Natural killer cell (primary cell): ENCODE data around the gene NPM3. TPM values are rescaled to one million over a fixed set of nuclear protein-coding genes. Genes with fewer than 3 reads are reported as not detected.

Experiments
- ATAC-seq, 3 donors: fragments of 150-1000 bp in 2 of 3; fragments of 200-7000 bp in 1 of 3; cut with Tn5 transposase; 1 replicate in 1 of 3; 2 replicates in 2 of 3; pipeline ENCODE4 v1.10.0; 2021; ENCODE audit warnings: mild to moderate bottlenecking in 2 of 3, moderate library complexity in 2 of 3
- DNase-seq, 2 donors: peaks; one replicate each; pipeline versions ENCODE4 v3.0.0 to v3.0.0-alpha.2; 2013 to 2021; ENCODE audit warnings: mixed read lengths in 1 of 2
- H3K27ac ChIP-seq: one replicate; pipeline ENCODE4 v1.5.1; 2013; ENCODE audit warnings: mild to moderate bottlenecking, low read length
- H3K27me3 ChIP-seq: one replicate; pipeline ENCODE4 v1.6.1; 2013; ENCODE audit warnings: low read length; ENCODE audit not compliant: control insufficient read depth, insufficient read depth
- H3K36me3 ChIP-seq: one replicate; pipeline ENCODE4 v1.6.1; 2013; ENCODE audit warnings: low read length; ENCODE audit not compliant: control insufficient read depth, insufficient read depth
- H3K4me1 ChIP-seq: one replicate; pipeline ENCODE4 v1.6.1; 2013; ENCODE audit warnings: low read length; ENCODE audit not compliant: control insufficient read depth, insufficient read depth
- H3K4me3 ChIP-seq: one replicate; pipeline ENCODE4 v1.5.1; 2013; ENCODE audit warnings: low read length
- H3K9me3 ChIP-seq: one replicate; pipeline ENCODE4 v1.6.1; 2013; ENCODE audit warnings: low read length; ENCODE audit not compliant: control insufficient read depth, insufficient read depth
- H3K27ac Mint-ChIP-seq, 2 donors: one replicate each; pipeline ENCODE4 v1.8.0; 2022; ENCODE audit warnings: mild to moderate bottlenecking in 2 of 2, mixed read lengths in 2 of 2, moderate library complexity in 1 of 2
- H3K27me3 Mint-ChIP-seq, 2 donors: one replicate each; pipeline ENCODE4 v1.8.0; 2022; ENCODE audit warnings: low read depth in 2 of 2, mixed read lengths in 2 of 2
- H3K36me3 Mint-ChIP-seq: one replicate; pipeline ENCODE4 v1.8.0; 2022; ENCODE audit warnings: mixed read lengths
- H3K4me1 Mint-ChIP-seq, 2 donors: one replicate each; pipeline ENCODE4 v1.8.0; 2022; ENCODE audit warnings: mixed read lengths in 2 of 2
- H3K4me3 Mint-ChIP-seq: one replicate; pipeline ENCODE4 v1.8.0; 2022; ENCODE audit warnings: mild to moderate bottlenecking, moderate library complexity, mixed read lengths
- H3K9me3 Mint-ChIP-seq, 2 donors: one replicate each; pipeline ENCODE4 v1.8.0; 2022; ENCODE audit warnings: mixed read lengths in 2 of 2
- CTCF ChIP-seq: fragments of 200-600 bp; IDR thresholded peaks from one replicate; pipeline ENCODE4 v1.8.0; 2022; ENCODE audit warnings: antibody characterized with exemption
- WGBS: methylation state at CpG from one replicate; pipeline ENCODE4 v1.1.7; 2013; ENCODE audit warnings: missing lambda C conversion rate; ENCODE audit not compliant: insufficient coverage; 5-methylcytosine and 5-hydroxymethylcytosine counted together
- intact Hi-C: fragments of 100-400 bp; cut with micrococcal nuclease; formaldehyde crosslinking; loops from one replicate; pipeline ENCODE4 v1.14.2; 2022
- total RNA-seq, 4 donors: library from RNA; stranded (reverse); fragments of 120-200 nt in 1 of 4; gene quantifications; one replicate each; pipeline versions ENCODE4 v1.2.3 to v1.2.4, GENCODE V29; 2013 to 2022

NPM3 gene
- total RNA-seq, 3 donors from 2014 or later (not counting 1 experiment from before 2014, with no cell fraction given): 8.2 to 9.0 (median 8.5) TPM

- TF ChIP-seq CTCF: no peak
- H3K27ac ChIP-seq: no peak overlapping the region
- ATAC-seq (no peak), DNase-seq (no peak)
- no peak overlapping the region for H3K4me3 ChIP-seq
- intact Hi-C loops: no loop called here
- WGBS: 8% methylated on average over 32 of the region's 32 CpGs
- Mint-ChIP-seq H3K27me3 (peaks cover 58 to 61% of the 10 kb centered on the region in 2 donors), H3K4me3 (no peak overlapping the region), H3K4me1 (peaks cover 10 to 33% of the 10 kb centered on the region in 2 donors), H3K9me3 (no peaks in the 10 kb centered on the region), H3K36me3 (no peaks in the 10 kb centered on the region), H3K27ac (no peak overlapping the region)
- H3K9me3 ChIP-seq: no peaks in the 10 kb centered on the region
- H3K27me3 ChIP-seq: peaks cover 44% of the 10 kb centered on the region
- peaks cover 22% of the 10 kb centered on the region for H3K4me1 ChIP-seq
- H3K36me3 ChIP-seq: no peaks in the 10 kb centered on the region
These were observed 8.5 kb downstream of the NPM3 start for GRCh38 chr10:101774589-101775272.

GRCh38 chr10:101773923-101774588 lies 9.2 kb downstream of the NPM3 start:
- Mint-ChIP-seq H3K36me3 (no peaks in the 10 kb centered on the region), H3K9me3 (no peaks in the 10 kb centered on the region), H3K27ac (no peak overlapping the region), H3K4me3 (no peak overlapping the region), H3K4me1 (peaks cover 5 to 26% of the 10 kb centered on the region in 2 donors), H3K27me3 (peaks cover 60 to 66% of the 10 kb centered on the region in 2 donors)
- Histone ChIP-seq H3K4me1 (peaks cover 16% of the 10 kb centered on the region), H3K27ac (no peak overlapping the region), H3K36me3 (no peaks in the 10 kb centered on the region), H3K9me3 (no peaks in the 10 kb centered on the region), H3K4me3 (no peak overlapping the region), H3K27me3 (peaks cover 44% of the 10 kb centered on the region)
- 16% methylated on average over 9 of the region's 13 CpGs for WGBS
- intact Hi-C loops: no loop called here
- TF ChIP-seq CTCF: no peak
- ATAC-seq (no peak), DNase-seq (no peak)

- Histone ChIP-seq H3K27me3 (peaks cover 36% of the 10 kb centered on the region), H3K4me3 (no peak overlapping the region), H3K27ac (no peak overlapping the region), H3K9me3 (no peaks in the 10 kb centered on the region), H3K4me1 (peaks cover 9% of the 10 kb centered on the region), H3K36me3 (no peaks in the 10 kb centered on the region)
- no peak for ATAC-seq
- no peaks in the 10 kb centered on the region for H3K9me3 Mint-ChIP-seq
- H3K36me3 Mint-ChIP-seq: no peaks in the 10 kb centered on the region
- no peak for TF ChIP-seq CTCF
- intact Hi-C loops: no loop called here
- DNase-seq: no peak
- peaks cover 57 to 59% of the 10 kb centered on the region in 2 donors for H3K27me3 Mint-ChIP-seq
- 23% methylated on average over 21 of the region's 21 CpGs for WGBS
- H3K27ac Mint-ChIP-seq: no peak overlapping the region
- peaks cover 0 to 20% of the 10 kb centered on the region in 2 donors for H3K4me1 Mint-ChIP-seq
- H3K4me3 Mint-ChIP-seq: no peak overlapping the region
These were observed 10.1 kb downstream of the NPM3 start for GRCh38 chr10:101772895-101773761.
